ENCODE measurements around the gene INPP5A.
"Not testable (repeated sequence)": the region's sequence is repeated elsewhere in the genome, so short reads cannot be mapped to it uniquely, and the experiment has no call there.

INPP5A gene

DNA sequence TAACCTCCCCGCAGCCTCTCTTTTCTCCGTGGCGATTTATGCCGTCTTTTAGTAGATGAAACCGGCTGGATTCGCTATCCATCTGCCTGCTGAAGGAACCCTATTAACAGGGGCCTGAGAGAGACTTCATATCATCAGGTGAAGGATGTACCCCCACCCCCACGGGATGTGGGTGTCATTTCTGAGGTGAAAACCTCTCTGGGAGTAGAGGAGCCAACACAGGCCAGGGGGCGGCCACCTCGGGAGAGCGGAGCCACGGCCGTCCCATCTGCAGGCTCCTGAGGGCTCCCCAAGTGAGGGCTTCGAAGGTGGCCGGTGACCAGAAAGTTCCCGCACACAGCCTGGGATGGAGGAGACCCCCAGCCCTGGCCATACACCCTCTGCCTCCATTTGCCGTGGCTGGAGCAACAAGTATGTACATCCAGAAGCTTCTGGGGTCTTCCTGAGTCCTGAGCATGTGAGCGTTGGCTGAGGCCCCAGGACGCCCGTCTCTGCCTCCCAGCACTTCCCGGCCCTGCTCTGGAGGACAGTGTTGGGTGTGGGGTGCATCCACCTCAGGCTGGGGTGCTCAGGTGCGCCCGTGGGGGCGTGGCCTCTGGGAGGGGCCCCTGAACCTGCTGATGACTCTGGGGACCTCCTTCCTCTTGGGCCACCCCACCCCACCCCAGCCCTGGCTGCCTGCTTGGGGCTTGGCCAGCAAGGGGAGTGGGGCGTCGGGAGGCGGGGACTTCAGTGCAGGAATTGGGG, 163.7 kb downstream of the INPP5A start:
- H3K36me3 Mint-ChIP-seq (ENCODE audit: low read depth) = peaks cover 86% of the 10 kb centered on the region
- intact Hi-C loops (cut with micrococcal nuclease) = no loop called here
- H3K9me3 Mint-ChIP-seq = peaks cover 22% of the 10 kb centered on the region
- no peak overlapping the region for H3K4me3 Mint-ChIP-seq
- H3K27me3 Mint-ChIP-seq = no peaks in the 10 kb centered on the region
- no peak overlapping the region for H3K27ac Mint-ChIP-seq
- no peaks in the 10 kb centered on the region for H3K4me1 Mint-ChIP-seq (ENCODE audit: low read depth)

DNA sequence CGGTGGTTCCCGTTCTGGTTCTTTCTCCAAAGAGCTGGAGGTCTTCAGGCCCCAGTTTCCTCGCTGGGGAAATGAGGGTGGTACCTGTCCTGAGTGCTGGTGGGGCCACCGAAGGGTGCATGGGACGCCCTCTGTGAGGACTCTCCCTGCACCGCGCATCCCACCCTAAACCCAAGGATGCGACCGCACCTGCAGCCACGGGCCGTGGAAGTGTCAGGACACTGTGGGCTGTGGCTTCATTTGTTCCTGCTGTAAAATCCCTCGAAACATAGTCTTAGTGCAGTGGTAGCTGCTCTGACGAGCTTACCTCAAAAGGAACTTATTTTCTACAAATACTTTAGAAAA, 164.2 kb downstream of the INPP5A start:
- Mint-ChIP-seq H3K9me3 (peaks cover 27% of the 10 kb centered on the region), H3K4me1 (ENCODE audit: low read depth) (no peaks in the 10 kb centered on the region), H3K36me3 (ENCODE audit: low read depth) (peaks cover 91% of the 10 kb centered on the region)

DNA sequence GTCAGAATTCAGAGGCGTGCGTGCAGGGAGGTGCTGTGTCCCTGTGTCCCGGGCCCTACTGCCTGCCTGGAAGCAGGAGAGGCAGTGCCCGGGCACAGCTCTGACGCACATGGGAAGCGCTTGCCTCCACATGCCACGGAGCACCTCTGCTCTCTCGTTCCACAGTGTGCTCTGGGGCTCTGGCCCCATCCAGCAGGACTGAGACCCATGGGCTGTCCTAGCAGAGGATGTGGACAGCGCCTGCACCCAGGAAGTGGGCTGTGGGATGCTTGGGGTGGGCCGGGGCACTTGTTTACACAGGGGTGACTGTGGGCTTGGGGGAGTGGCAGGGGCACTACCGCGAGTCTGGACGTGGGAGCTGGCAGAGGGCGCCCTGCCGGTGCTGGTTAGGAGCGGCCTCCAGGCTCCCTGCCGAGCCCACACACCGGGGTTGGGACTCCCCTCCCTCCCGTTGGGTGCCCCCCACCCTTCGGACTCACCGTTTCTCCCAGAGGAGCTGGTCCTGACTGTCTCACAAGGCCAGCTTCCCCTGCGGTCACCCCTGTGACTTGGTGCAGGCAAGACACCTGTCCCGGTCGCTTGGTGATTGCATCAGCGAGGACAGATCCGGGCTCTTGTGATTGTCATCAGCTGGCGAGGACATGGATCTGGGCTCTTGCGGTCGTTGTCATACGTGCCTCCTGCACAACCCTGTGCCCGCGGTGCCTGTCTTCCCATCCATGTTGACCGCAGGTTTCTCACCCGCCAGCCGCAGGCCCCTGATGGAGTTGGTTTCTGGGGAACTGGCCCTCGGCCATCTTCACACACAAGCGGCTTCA, 165.2 kb downstream of the INPP5A start:
- Mint-ChIP-seq H3K9me3 (peaks cover 27% of the 10 kb centered on the region), H3K4me1 (ENCODE audit: low read depth) (no peaks in the 10 kb centered on the region), H3K4me3 (no peak overlapping the region), H3K36me3 (ENCODE audit: low read depth) (peaks cover 91% of the 10 kb centered on the region), H3K27me3 (no peaks in the 10 kb centered on the region), H3K27ac (no peak overlapping the region)
- intact Hi-C loops (cut with micrococcal nuclease) = no loop called here

More for the DNA sequence above, 164.2 kb downstream of the INPP5A start:
- intact Hi-C loops (cut with micrococcal nuclease) = no loop called here
- no peaks in the 10 kb centered on the region for H3K27me3 Mint-ChIP-seq
- no peak overlapping the region for H3K4me3 Mint-ChIP-seq
- H3K27ac Mint-ChIP-seq = no peak overlapping the region

DNA sequence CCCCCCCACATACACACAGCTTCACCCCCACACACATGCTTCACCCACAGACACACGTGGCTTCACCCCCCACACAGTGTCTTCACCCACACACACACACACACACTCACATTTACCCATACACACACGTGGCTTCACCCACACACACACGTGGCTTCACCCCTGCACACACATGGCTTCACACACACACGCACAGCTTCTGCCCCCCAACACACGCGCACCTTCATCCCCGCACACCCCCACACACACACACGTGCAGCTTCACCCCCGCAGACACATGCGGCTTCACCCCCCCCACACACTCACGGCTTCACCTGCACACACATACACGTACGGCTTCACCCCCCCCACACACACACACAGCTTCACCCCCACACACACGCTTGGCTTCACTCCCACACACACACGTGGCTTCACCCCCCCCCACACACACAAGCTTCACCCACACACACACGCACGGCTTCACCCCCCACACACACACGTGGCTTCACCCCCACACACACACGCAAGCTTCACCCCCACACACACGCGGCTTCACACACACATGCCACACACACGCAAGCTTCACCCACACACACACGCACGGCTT, 165.9 kb downstream of the INPP5A start:
- intact Hi-C loops (cut with micrococcal nuclease) = no loop called here
- Mint-ChIP-seq H3K4me3 (no peak overlapping the region), H3K27ac (no peak overlapping the region), H3K36me3 (ENCODE audit: low read depth) (peaks cover 91% of the 10 kb centered on the region), H3K4me1 (ENCODE audit: low read depth) (no peaks in the 10 kb centered on the region), H3K9me3 (peaks cover 27% of the 10 kb centered on the region), H3K27me3 (no peaks in the 10 kb centered on the region)

DNA sequence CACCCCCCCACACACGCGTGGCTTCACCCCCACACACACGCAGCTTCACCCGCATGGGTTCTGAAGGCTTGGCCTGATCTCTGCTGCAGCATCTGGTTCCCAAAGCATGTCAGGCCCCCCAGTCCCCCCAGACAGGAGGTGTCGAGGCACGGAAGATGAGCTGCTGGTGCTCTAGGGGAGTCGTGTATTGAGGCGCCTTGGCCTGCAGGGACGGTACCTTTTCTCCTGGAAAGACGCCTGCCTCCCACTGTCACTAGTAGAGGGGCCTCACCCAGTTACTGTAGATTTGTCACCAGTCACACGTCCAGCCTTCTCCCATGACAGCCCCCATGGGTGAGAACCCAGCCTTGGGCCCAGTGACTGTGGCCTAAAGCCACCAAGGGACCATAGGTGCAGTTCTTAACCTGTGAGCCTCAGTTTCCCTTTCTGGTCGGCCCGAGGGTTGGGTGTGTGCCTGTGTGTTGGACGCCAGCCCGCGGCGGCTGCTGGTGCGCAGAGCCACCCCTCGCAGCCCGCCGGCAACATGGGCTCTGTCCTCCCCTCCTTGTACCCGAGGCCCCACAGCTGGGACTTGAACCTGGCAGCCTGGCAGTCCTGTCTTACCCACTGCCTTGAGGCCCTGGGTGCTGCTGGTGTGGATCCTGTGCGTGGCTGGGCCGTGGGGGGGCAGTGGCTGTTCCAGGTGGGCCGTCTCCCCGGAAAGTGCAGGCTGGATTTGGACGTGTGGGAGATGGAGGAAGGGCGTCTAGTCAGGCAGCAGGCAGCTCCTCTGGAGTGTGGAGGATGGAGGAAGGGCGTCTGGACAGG, 166.6 kb downstream of the INPP5A start:
- H3K27ac Mint-ChIP-seq = no peak overlapping the region
- H3K4me3 Mint-ChIP-seq = no peak overlapping the region
- peaks cover 27% of the 10 kb centered on the region for H3K9me3 Mint-ChIP-seq
- no peaks in the 10 kb centered on the region for H3K4me1 Mint-ChIP-seq (ENCODE audit: low read depth)
- no peaks in the 10 kb centered on the region for H3K27me3 Mint-ChIP-seq
- peaks cover 90% of the 10 kb centered on the region for H3K36me3 Mint-ChIP-seq (ENCODE audit: low read depth)
- intact Hi-C loops (cut with micrococcal nuclease) = no loop called here

DNA sequence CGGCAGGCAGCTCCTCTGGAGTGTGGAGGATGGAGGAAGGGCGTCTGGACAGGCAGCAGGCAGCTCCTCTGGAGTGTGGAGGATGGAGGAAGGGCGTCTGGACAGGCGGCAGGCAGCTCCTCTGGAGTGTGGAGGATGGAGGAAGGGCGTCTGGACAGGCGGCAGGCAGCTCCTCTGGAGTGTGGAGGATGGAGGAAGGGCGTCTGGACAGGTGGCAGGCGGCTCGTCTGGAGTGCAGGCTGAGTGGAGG, 167.2 kb downstream of the INPP5A start:
- peaks cover 27% of the 10 kb centered on the region for H3K9me3 Mint-ChIP-seq
- intact Hi-C loops (cut with micrococcal nuclease); H3K4me1 Mint-ChIP-seq (ENCODE audit: low read depth); H3K4me3 Mint-ChIP-seq; H3K27ac Mint-ChIP-seq; H3K27me3 Mint-ChIP-seq: not testable (repeated sequence)
- H3K36me3 Mint-ChIP-seq (ENCODE audit: low read depth) = peaks cover 85% of the 10 kb centered on the region

DNA sequence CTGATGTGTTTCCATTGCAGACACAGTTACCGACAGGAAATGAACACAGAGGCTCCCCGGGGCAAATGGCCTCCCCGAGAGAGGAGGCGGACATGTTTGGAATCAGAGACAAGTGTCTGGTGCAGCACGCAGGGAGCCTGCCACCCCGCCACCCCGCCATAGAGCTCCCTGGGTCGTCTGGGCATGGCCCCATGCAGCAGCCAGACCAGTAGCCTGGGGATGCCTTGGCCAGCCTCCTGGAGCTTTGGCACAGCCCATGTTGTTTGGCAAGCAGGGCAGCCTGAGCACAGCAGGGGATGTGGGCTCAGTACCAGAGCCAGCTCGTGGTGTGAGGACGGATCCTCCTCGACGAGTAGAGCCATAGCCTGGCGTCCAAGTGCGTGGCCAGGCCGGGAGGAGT, 167.6 kb downstream of the INPP5A start:
- intact Hi-C loops (cut with micrococcal nuclease) = no loop called here

DNA sequence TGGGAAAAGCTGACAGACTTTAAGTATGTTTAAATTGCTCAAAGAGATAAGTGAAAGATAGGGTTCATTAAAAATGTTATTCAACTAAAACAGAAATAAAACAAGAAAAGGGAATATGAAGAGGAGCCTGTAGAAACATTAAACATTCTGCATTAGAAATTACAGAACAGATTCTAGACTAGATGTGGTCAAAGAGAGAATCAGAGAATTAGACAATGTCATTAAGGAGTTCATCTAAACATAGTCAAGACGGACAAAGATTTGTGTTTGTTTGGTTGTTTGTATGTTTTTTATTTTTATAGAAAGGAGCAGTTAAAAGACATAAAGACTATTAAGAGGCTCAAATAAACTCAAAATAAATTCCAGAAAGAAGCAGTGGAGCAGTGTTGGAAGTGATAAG, 168.4 kb downstream of the INPP5A start:
- H3K4me1 Mint-ChIP-seq (ENCODE audit: low read depth) = no peaks in the 10 kb centered on the region
- H3K27ac Mint-ChIP-seq = no peak overlapping the region
- peaks cover 27% of the 10 kb centered on the region for H3K9me3 Mint-ChIP-seq
- H3K27me3 Mint-ChIP-seq = no peaks in the 10 kb centered on the region
- H3K36me3 Mint-ChIP-seq (ENCODE audit: low read depth) = peaks cover 90% of the 10 kb centered on the region
- no peak overlapping the region for H3K4me3 Mint-ChIP-seq
- intact Hi-C loops (cut with micrococcal nuclease) = no loop called here

More for the DNA sequence above, 167.6 kb downstream of the INPP5A start:
- Mint-ChIP-seq H3K9me3 (peaks cover 27% of the 10 kb centered on the region), H3K27ac (no peak overlapping the region), H3K4me3 (no peak overlapping the region), H3K36me3 (ENCODE audit: low read depth) (peaks cover 86% of the 10 kb centered on the region), H3K4me1 (ENCODE audit: low read depth) (no peaks in the 10 kb centered on the region), H3K27me3 (no peaks in the 10 kb centered on the region)

DNA sequence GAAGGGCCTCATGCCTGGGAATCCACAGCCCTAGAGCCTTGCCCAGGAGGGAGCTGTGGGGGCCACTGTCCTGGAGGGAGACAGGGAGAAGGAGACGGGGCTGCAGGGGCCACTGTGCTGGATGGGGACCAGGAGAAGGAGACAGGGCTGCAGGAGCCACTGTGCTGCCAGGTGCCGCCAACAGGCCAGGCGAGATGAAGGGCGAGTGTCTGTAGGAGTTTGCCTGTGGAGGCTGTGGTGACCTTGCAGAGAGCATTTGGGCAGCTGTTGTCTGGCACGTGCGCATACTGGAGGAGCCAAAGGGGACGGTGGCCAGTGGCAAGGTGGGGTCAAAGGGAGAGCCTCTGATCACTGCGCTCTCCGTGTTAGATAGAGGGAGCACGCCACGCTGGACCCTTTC, 169.1 kb downstream of the INPP5A start:
- peaks cover 90% of the 10 kb centered on the region for H3K36me3 Mint-ChIP-seq (ENCODE audit: low read depth)
- H3K9me3 Mint-ChIP-seq = peaks cover 27% of the 10 kb centered on the region
- no peak overlapping the region for H3K4me3 Mint-ChIP-seq
- no peaks in the 10 kb centered on the region for H3K27me3 Mint-ChIP-seq
- no peak overlapping the region for H3K27ac Mint-ChIP-seq
- no peaks in the 10 kb centered on the region for H3K4me1 Mint-ChIP-seq (ENCODE audit: low read depth)
- intact Hi-C loops (cut with micrococcal nuclease) = no loop called here

DNA sequence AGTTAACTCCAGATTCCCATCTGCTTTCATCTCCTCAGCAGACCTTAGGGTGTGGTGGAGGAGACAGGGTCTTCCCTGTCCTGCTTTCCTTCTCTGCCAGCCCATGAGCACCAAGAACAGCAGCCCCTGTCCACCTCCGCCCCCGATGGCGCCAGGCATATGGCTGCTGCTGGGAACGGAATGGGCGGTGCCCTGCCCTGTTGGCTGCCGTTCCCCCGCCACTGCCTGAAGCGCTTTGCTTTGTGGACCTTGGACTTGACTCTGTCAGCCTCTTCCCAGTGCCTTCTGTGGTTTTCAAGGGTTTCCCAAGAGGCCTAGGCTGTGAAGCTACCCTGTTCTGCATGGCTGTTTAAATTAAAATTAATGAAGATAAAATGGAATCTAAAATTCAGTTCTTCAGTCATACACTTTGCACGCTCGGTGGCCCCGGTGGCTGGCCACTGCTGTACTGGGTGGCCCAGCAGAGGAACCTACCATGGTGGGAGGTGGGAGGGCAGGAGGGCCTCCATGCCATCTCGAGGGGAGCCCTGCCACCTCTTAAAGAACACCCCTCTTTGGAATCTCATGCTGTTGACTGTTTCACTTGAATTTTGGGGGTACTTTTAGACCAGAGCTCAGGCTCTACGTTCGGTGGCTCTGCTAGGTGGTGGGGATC, 169.7 kb downstream of the INPP5A start:
- peaks cover 93% of the 10 kb centered on the region for H3K36me3 Mint-ChIP-seq (ENCODE audit: low read depth)
- intact Hi-C loops (cut with micrococcal nuclease) = no loop called here
- no peak overlapping the region for H3K4me3 Mint-ChIP-seq
- H3K27me3 Mint-ChIP-seq = no peaks in the 10 kb centered on the region
- no peaks in the 10 kb centered on the region for H3K4me1 Mint-ChIP-seq (ENCODE audit: low read depth)
- H3K9me3 Mint-ChIP-seq = peaks cover 27% of the 10 kb centered on the region
- H3K27ac Mint-ChIP-seq = no peak overlapping the region

DNA sequence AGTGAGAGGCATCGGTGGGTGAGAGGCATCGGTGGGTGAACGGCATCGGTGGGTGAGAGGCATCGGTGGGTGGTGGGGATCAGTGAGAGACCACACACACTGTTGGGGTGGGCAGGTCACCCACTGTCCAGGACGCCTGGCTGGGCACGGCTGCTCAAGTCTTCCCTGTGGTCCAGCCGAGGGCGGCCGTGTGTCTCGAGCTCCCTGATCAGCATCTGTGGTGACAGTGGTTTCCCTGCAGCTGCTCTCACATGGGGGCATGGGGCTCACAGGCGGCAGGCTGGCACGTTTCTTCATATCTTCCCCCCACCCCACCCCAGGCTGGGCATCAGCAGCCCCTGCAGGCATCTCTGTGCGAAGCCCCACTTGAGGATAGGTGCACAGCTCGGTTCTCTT, 170.2 kb downstream of the INPP5A start:
- Mint-ChIP-seq H3K4me1 (ENCODE audit: low read depth) (no peaks in the 10 kb centered on the region), H3K4me3 (no peak overlapping the region), H3K27me3 (no peaks in the 10 kb centered on the region), H3K36me3 (ENCODE audit: low read depth) (peaks cover 93% of the 10 kb centered on the region), H3K9me3 (peaks cover 27% of the 10 kb centered on the region), H3K27ac (no peak overlapping the region)
- intact Hi-C loops (cut with micrococcal nuclease) = no loop called here

DNA sequence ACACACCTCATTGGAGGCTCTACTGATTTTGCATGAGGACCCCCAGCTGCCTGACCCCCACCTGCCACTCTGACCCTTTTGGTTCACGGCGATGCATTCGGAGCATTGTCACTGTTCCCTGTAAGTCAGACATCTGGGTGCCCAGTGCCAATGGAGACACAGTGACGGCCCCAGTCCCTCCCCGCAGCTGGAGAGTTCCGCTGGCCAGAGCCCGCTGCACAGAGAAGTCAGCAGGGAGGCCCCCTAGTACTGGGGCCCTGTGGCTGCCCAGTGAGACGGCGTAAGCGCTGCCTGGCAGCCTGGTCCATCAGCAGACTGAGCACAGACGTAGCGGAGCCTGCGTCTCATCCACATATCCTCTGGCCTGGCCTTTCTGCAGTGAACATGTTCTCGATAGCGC, 170.9 kb downstream of the INPP5A start:
- no peaks in the 10 kb centered on the region for H3K27me3 Mint-ChIP-seq
- H3K27ac Mint-ChIP-seq = no peak overlapping the region
- intact Hi-C loops (cut with micrococcal nuclease) = no loop called here
- peaks cover 27% of the 10 kb centered on the region for H3K9me3 Mint-ChIP-seq
- H3K4me3 Mint-ChIP-seq = no peak overlapping the region
- H3K36me3 Mint-ChIP-seq (ENCODE audit: low read depth) = peaks cover 93% of the 10 kb centered on the region
- no peaks in the 10 kb centered on the region for H3K4me1 Mint-ChIP-seq (ENCODE audit: low read depth)

DNA sequence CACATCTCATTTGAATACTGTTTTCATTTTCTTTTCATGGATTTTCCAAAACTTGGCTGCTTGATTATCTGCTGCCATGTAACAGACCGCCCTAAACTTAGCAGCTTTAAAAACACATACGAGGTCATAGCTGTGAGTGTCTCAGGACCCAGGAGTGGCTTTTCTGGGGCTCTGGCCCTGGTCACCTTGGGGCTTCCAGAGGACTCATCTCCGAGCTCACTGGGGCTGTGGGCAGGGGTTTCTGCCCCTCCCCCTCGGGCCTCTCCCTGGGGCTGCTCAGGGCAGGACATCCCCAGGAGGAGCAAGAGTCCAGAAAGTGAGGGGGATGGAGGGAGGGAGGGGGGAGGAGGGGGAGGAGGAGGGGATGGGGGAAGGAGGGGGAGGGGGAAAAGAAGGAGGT, 171.3 kb downstream of the INPP5A start:
- intact Hi-C loops (cut with micrococcal nuclease) = no loop called here
- Mint-ChIP-seq H3K36me3 (ENCODE audit: low read depth) (peaks cover 93% of the 10 kb centered on the region), H3K9me3 (peaks cover 27% of the 10 kb centered on the region), H3K4me1 (ENCODE audit: low read depth) (no peaks in the 10 kb centered on the region), H3K27ac (no peak overlapping the region), H3K27me3 (no peaks in the 10 kb centered on the region), H3K4me3 (no peak overlapping the region)
